HG02885 (cell line): ENCODE measurements around the gene ENPEP.
"Not testable (repeated sequence)": the region's sequence is repeated elsewhere in the genome, so short reads cannot be mapped to it uniquely, and the experiment has no call there.

Source experiments
- ATAC-seq: cut with Tn5 transposase; IDR thresholded peaks from one replicate; pipeline ENCODE4 v1.9.1; 2021; ENCODE audit warnings: mild to moderate bottlenecking; ENCODE audit not compliant: unreplicated experiment, poor library complexity

The ENPEP gene

GRCh38 chr4:110484767-110485166 is 8.8 kb downstream of the ENPEP start:
- ATAC-seq = peak; percentile 42

GRCh38 chr4:110485452-110485851 is 9.5 kb downstream of the ENPEP start:
- no peak for ATAC-seq

DNA sequence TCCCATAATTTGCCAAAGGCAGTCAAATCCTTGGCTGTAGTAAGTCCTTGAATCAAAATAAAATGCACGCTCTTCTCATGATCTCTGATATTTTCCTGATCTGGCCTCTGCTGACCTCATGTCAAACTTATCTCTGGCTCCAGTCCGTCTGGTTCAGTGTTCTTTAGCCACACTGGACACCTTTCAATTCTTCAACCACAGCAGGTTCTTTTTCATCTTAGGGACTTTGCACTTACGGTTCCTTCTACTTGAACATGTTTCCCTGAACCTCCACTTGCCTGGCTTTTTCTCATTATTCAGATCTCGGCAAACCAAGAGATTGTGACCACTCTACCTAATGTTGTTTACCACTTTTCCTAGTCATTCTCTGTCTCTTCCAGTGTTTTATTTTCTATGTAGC is 10.3 kb downstream of the ENPEP start:
- ATAC-seq = no peak

DNA sequence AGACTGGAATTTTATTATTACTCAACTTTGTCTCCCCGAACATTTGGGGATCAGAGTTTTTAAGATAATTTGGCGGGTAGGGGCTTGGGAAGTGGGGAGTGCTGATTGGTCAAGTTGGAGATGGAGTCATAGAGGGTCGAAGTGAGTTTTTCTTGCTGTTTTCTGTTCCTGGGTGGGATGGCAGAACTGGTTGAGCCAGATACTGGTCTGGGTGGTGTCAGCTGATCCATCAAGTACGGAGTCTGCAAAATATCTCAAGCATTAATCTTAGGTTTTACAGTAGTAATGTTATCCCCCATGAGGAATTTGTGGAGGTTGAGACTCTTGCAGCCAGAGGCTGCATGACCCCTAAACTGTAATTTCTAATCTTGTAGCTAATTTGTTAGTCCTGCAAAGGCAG is 10.9 kb downstream of the ENPEP start:
- ATAC-seq = not testable (repeated sequence)

DNA sequence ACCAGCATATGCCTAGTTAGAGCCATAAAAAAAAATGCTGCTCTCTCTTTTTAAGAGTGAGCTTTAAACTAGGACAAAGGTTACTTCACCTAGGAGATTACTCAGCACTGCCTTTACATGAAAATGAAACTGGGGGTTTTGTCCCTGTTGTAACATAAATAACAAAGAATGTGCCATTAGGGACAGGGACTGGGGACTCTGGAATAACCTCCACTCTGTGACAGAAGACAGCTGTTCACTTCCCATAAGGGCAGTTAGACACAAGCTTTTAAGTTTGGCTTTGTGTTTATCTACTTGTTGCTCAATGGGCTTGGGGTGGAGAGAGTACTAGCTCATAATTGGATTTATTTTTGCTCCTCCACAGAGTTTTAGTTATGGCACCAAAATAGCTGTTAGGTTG is 11.9 kb downstream of the ENPEP start:
- peak; percentile 29 for ATAC-seq

- ATAC-seq = no peak
These were observed 14.1 kb downstream of the ENPEP start for GRCh38 chr4:110489901-110490508.

DNA sequence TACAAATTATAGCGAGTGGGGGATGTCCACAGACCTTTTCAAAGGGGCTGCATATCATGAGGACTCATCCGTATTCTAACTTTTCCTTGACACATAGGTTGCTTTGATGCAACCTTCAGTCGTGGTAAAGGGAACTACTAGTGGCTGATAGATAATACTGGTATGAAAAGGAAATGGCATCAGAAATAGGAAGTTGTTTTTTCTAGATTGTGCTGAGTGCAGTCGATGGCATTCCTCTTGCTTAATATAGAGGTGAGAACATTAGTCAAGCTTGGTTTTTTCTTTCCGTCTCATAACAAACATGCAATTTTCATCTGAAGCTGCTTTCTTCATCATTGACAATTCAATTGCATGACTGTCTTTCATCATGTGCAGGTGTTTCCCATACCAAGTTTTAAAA is 16.6 kb downstream of the ENPEP start:
- no peak for ATAC-seq

DNA sequence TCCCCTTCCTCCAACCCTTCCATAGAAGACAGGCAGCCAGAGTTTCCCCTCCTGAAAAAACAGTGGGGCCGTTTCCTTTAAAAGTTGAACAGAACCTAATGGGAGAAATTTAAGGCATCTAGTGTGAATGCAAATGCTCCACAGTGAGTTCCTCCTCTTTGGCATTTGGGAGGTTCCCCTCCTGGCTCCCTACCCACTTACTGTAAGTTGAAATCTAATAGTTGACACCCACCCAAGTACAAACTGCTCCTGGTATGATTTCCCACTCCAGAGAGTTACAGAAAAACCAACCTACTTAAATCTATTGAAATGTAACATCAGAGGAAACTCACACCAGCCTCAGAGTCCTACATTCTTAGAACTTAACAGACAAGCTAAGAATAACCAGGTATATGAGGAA is 17.6 kb downstream of the ENPEP start:
- no peak for ATAC-seq

DNA sequence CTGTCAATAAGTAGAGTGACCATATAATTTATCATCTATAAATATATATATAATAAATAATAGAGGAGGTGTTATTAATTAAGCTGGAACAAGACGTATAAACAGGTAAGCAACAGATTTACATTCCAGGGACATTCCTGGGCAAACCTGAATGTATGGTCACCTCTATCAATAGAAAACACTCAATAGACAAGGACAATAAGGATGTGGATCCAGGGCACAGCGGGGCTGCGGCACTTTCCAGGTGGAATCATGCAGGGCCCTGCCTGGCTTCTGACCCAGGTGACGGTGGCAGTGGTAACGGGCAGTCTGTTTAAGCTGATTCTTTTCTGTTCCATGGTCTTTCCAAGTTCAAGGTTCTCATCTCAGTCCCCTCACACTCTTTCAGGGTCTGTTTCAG is 22.5 kb downstream of the ENPEP start:
- no peak for ATAC-seq

DNA sequence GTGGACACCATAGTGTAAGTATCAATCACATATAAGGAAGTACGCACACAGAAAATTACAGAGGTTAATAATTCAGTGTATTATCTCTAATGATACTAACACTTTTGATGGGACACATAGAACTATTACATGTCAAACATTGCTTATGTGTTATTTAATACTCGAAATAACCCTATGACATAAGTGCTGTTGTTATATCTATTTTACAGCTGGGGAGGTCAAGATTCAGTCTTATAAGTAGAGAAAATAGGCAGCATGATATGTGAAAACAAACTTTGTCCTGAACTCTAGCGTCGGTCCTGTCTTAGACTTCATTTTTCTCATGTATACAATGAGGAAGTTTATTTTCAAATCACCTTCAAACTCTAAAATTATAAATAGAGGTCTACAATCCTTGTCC is 23.2 kb downstream of the ENPEP start:
- ATAC-seq = no peak

DNA sequence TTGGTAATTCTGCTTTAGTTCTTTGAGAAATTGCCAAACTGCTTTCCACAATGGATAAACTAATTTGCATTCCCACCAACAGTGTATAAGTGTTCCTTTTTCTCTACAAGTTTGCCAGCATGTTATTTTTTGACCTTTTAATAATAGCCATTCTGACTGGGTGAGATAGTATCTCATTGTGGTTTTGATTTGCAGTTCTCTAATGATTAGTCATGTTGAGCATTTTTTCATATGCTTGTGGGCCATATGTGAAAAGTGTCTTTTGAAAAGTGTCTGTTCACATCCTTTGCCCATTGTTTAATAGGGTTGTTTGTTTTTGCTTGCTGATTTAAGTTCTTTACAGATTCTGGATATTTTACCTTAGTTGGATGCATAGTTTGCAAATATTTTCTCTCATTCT is 25.9 kb downstream of the ENPEP start:
- no peak for ATAC-seq

DNA sequence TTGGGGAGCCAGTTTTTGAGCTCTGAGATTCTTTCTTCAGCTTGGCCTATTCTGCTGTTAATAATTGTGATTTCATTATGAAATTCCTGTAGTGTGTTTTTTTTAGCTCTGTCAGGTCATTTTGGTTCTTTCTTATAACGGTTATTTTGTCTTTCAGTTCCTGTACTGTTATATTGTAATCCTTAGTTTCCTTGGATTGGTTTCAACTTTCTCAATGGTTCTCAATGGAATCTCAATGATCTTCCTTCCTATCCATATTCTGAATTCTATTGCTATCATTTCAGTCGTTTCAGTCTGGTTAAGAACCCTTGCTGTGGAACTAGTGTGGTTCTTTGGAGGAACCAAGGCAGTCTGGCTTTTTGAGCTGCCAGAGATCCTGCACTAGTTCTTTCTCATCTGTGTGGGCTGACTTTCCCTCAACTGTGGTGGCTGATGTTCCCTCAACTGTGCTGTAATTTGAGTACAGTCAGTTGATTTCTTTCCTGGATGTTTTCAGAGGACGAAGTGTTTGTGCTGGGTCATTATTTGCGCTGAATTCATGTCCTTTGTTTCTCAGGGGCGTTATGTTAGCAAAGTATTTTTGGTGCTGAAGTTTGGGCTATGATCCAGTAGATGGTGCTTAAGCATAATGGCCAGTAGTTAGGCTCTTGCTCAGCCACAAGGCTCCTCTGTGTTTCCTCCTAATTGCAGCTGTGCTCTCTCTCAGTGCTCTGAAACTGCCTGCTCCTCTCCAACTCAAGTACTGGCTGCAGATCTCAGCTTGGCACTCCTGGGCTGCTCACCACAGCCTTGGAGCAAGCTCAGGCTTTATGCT is 27.5 kb downstream of the ENPEP start:
- peak; percentile 68 for ATAC-seq

- ATAC-seq = no peak
These were observed 28.1 kb downstream of the ENPEP start for GRCh38 chr4:110504084-110504435.

DNA sequence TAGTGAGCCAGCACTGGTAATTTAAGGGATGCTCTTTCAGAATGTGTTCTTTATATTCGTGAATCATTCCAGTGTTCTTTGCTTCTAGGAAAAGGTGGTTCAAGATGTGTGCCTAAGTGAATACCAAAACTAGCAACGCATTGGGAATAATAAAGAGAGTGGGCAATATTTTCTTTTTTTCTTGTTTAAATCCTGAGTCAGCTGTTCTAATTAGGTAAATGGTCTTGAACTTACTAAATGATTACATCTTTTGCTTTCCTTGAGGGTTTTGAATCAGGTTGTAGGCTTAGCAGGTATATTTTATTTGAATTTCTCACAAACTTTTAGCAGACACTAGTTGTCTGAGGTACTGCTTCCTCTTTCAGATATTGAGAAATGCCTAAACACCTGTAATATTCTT is 29.5 kb downstream of the ENPEP start:
- ATAC-seq = no peak

- ATAC-seq = no peak
These were observed 33.1 kb downstream of the ENPEP start for GRCh38 chr4:110508827-110509710.

GRCh38 chr4:110510277-110510676 is 34.3 kb downstream of the ENPEP start:
- ATAC-seq = no peak

DNA sequence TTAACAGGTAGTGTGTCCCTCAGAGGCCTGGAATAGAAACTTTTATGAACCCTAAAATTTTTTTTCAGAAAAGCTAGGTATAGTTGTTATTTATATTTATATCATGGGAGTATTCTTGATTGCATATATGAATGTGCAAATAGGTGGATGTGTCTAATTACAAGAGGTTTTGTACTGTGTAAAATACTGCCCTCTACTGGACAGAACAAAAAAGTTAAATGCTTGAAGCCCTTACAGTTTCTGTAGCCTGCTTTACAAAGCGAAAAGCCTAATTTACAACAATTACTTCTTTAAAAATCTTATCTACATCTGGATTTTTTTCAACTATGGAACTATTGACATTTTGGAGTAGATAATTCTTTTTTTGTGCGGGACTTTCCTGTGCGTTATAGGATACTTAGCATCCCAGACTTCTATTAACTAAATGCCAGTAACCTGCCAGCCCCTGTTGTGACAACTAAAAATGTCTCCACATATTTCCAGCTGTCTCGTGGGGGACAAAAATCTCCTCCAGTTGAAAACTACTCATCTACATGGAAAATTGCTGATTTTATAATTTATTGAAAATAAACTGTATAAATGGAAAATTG is 35.1 kb downstream of the ENPEP start:
- peak; percentile 63 for ATAC-seq

DNA sequence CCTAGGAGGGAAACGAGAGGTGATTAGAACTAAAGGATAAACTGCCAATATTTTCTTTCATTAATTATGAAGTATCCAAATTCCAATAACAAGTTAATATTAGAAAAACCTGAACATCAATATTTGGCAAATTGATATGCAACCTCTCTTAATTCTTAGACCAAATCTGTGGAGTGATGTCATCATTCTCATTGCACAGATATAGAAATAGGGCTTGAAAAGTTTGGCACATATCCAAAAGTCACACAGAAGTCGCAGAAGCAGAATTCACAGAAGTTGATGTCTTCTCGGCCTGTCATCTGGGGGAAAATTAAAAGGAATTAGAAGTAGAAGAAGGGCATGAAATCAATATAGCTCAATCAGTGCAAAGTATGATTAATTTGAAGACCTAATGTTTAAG is 36.9 kb downstream of the ENPEP start:
- no peak for ATAC-seq

DNA sequence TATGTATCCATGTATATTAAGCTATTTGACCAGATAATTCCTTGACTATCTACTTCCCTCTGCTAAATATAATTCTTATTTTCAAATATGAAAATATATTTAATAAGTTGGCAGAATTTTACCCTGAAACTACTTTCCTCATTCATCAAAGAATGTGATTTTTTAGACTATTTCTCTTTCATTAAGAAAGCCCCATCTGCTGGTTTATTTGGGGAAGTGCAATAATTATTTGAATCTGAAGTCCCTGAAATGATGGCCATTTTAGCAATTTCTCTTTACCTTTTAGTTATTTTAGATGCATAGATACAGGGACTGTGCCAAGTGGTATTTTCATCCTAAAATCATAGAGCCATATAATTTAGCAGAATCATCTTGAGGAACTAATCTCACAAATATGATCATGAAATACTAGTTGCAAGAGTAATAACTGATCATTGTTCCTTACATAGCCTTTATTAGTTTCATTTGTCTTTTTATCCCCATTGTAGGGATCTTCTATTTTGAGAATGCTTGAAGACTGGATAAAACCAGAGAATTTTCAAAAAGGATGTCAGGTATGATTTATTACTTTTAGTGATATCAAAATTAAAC is 39.0 kb downstream of the ENPEP start:
- ATAC-seq = no peak

- no peak for ATAC-seq
These were observed 39.7 kb downstream of the ENPEP start for GRCh38 chr4:110515676-110516075.
